Caki2 (cell line): Measurements from ENCODE around the gene C1QB. TPM values are rescaled to one million over a fixed set of nuclear protein-coding genes. Genes with fewer than 3 reads are reported as not detected.
"Not testable (repeated sequence)": the region's sequence is repeated elsewhere in the genome, so short reads cannot be mapped to it uniquely, and the experiment has no call there.

Experiments
- DNase-seq: peaks from one replicate; pipeline ENCODE4 v3.0.0-alpha.2; 2015; ENCODE audit warnings: low read depth
- in situ Hi-C: cut with HindIII; loops from 2 replicates; pipeline ENCODE4 v1.10.0; 2016; ENCODE audit warnings: low sequenced_read_pairs, low pct_unique_long_range_greater_than_20kb, mixed read lengths
- total RNA-seq: library from RNA; depleted of rRNA; stranded (reverse); fragments of >200 nt; shearing (Covaris generic); gene quantifications from 2 replicates; pipeline ENCODE4 v1.2.3, GENCODE V29; 2014; ENCODE audit warnings: low replicate concordance; rRNA removed

The C1QB gene
- total RNA-seq, 1 experiment from 2014 or later, result not detected

DNA sequence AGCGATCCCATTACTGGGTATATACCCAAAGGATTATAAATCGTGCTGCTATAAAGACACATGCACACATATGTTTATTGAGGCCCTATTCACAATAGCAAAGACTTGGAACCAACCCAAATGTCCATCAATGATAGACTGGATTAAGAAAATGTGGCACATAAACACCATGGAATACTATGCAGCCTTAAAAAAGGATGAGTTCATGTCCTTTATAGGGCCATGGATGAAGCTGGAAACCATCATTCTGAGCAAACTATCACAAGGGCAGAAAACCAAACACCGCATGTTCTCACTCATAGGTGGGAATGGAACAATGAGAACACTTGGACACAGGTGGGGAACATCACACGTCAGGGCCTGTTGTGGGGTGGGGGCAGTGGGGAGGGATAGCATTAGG lies 53.1 kb downstream of the C1QB start:
- in situ Hi-C loops, result loop anchor here (25.0 kb wide), 1 partner anchor 181 kb away; no protein-coding TSS in a partner anchor
- not testable (repeated sequence) for DNase-seq

DNA sequence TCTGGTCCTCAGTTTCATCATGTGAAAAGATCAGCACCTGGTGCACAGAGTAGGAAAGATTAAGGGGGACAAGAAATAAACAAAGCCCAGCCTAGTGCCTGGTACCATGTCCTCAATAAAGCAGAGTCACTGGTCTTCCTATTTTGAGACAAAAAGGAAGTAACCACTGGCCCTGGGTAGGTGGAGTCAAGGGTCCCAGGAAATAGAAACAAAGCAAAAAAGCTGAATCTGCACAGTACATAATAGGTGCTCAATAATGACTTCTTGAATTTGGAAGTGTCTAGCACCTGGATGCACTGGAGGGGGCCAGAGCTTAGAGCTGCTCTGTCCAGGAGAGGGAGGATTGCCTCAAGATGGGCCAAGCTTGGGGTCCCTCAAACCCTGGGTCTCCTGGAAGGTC lies 55.7 kb downstream of the C1QB start:
- no peak for DNase-seq
- in situ Hi-C loops, result loop anchor here (25.0 kb wide), 1 partner anchor 179 kb away; no protein-coding TSS in a partner anchor

DNA sequence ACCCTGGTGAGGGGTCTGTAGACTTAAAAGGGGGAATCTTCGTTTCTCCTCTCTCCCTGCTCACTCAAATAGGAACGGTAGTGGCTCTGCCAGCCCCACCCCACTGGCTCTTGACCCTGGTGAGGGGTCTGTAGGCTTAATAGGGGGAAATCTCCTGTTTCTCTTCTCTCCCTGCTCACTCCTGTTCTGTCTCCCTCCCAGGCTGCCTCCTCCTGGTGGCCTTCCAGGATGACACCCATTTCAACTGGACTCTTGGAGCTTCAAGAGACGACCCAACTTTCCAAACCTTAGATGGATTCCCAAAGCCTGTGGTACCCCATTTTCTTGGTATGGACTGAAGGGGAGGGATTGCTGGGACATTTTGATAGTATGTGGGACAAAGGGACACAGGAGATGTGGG lies 56.2 kb downstream of the C1QB start:
- in situ Hi-C loops, result loop anchor here (25.0 kb wide), 1 partner anchor 178 kb away; no protein-coding TSS in a partner anchor
- no peak for DNase-seq

DNA sequence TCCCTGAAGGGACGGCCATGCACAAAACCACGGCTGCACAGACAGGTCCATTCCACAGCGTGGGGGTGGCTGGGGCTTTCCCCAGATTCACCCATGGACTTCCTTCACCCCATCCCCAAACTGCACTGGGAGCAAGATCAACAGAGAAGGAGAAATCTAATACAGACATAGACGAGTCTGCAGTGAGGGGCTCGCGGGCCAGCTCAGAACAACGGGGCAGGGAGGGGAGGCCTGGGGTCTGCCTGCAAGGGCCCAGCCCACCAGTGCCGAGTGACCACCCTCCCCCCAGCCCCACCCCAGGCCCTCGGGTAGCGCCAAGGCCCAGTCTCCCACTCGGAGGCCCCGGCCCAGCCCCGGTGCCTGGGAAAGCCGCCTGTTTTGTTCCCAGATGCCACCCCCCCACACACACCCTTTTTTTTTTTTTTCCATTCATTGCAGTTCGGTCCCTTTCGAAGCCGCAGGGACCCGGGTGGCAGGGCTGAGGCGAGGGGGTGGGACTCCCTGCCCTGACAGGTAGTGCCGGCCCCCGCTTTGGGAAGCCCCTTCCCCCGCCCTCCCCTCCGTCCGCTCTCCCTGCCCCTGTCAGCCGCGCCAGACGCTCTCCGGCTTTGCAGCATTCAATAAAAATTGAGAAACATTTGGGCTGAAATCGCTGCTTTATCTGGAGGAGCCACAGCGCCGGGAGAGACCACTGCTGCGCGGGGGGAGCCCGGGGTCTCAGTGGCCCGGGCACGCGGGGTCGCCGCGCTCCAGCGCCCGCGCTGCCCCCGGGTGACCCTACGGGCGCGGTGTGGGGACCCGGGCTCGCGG lies 57.1 kb downstream of the C1QB start:
- no peak for DNase-seq
- in situ Hi-C loops, result loop anchor here (25.0 kb wide), 1 partner anchor 177 kb away; no protein-coding TSS in a partner anchor

- DNase-seq, result no peak
- in situ Hi-C loops, result loop anchor here (25.0 kb wide), 1 partner anchor 177 kb away; no protein-coding TSS in a partner anchor
Observed at GRCh38 chr1:22710701-22711049, 57.6 kb downstream of the C1QB start, which contains the start of gene EPHB2. Gene EPHB2 (plus strand): TSS chr1:22710839. CDS start chr1:22710983, 144 bp downstream.

DNA sequence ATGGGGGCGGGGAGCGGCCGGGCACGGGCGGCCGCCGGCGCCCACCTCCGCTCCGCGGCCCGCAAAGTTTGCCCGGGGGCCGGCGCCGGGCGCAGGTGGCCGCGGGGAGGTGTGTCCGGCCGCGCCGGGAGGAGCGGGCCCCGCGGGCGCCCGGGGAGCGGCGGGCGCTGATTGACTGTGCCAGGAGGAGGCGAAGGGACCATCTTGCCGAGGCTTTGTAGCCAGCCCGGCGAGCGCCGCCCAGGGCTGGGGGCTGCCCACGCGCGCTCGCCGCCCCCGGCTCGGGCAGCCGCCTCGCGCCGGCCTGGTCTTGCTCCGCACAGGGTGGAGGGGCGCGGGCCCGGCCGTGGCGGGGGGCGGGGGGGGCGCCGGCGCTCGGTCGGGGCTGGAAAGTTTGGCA lies 58.0 kb downstream of the C1QB start:
- in situ Hi-C loops, result loop anchor here (25.0 kb wide), 1 partner anchor 176 kb away; no protein-coding TSS in a partner anchor
- DNase-seq, result no peak

Other genes starting within 250 kb of the C1QB start
- 5.7 and 6.7 TPM in 2 replicates for gene ZBTB40, start 201.4 kb upstream of the C1QB start, total RNA-seq
- not detected in 2 replicates for gene EPHA8, start 89.7 kb upstream of the C1QB start, total RNA-seq
- gene C1QA, start 16.6 kb upstream of the C1QB start, total RNA-seq, result not detected in 2 replicates
- not detected in 2 replicates for gene C1QC, start 9.6 kb upstream of the C1QB start, total RNA-seq
- gene EPHB2, start 57.6 kb downstream of the C1QB start, total RNA-seq, result 9.1 and 14.5 TPM in 2 replicates